K562 (cell line): ENCODE data around the gene PRDM10. TPM values are rescaled to one million over a fixed set of nuclear protein-coding genes. Genes with fewer than 3 reads are reported as not detected.

Experiments
- CBX5 ChIP-seq: IDR thresholded peaks from 2 replicates; pipeline ENCODE4 v1.6.1; 2014; ENCODE audit warnings: low read depth, borderline replicate concordance
- CHD2 ChIP-seq: IDR thresholded peaks from 2 replicates; pipeline ENCODE4 v1.6.1; 2011; ENCODE audit warnings: low read depth, low read length
- EZH2 ChIP-seq: IDR thresholded peaks from 2 replicates; pipeline ENCODE4 v1.6.1; 2012; ENCODE audit warnings: low read depth, mild to moderate bottlenecking, inconsistent platforms, low read length, borderline replicate concordance
- FOXK2 ChIP-seq, 2 experiments: fragments of 450-650 bp; IDR thresholded peaks in 1 of 2; conservative IDR thresholded peaks in 1 of 2; 2 replicates each; pipeline ENCODE4 v1.6.1; 2016; ENCODE audit warnings: low read depth in 2 of 2, mild to moderate bottlenecking in 1 of 2
- JUND ChIP-seq, 2 experiments: IDR thresholded peaks; 2 replicates in 1 of 2; 3 replicates in 1 of 2; pipeline ENCODE4 v1.6.1; 2011; ENCODE audit warnings: borderline replicate concordance in 2 of 2, low read depth in 2 of 2, low read length in 2 of 2, improper control_type of control experiment in 1 of 2, missing biosample characterization in 1 of 2, missing genetic modification characterization in 1 of 2, missing genetic modification reagents in 1 of 2
- NFRKB ChIP-seq: fragments of 450-650 bp; IDR thresholded peaks from 2 replicates; pipeline ENCODE4 v1.6.1; 2016; ENCODE audit warnings: low read depth
- SUPT5H ChIP-seq: fragments of 450-650 bp; IDR thresholded peaks from 2 replicates; pipeline ENCODE4 v1.6.1; 2016
- ZEB2 ChIP-seq: fragments of 450-650 bp; IDR thresholded peaks from 2 replicates; pipeline ENCODE4 v1.6.1; 2016
- ZNF324 ChIP-seq: fragments of 250-450 bp; sonication (Bioruptor Pico); IDR thresholded peaks from 2 replicates; pipeline ENCODE4 v1.4.0; 2020; ENCODE audit warnings: mild to moderate bottlenecking
- ZNF445 ChIP-seq: fragments of 250-450 bp; sonication (Bioruptor Pico); IDR thresholded peaks from 2 replicates; pipeline ENCODE4 v1.4.0; 2020; ENCODE audit warnings: low read depth, mild to moderate bottlenecking, moderate library complexity
- polyA plus RNA-seq, 8 experiments: library from polyadenylated mRNA; depleted of rRNA in 4 of 8; stranded (reverse) in 5 of 8; unstranded in 3 of 8; fragments of >200 nt; fragmentation: Nextera tagmentation in 2 of 8; fragmentation: Illumina TruSeq in 1 of 8; extraction: Ambion mirVana in 2 of 8; extraction: Trizol in 1 of 8; gene quantifications; 2 replicates each; pipeline versions ENCODE4 v1.2.1 to v1.2.3, GENCODE V29; 2011 to 2014; ENCODE audit warnings: inconsistent platforms in 1 of 8, missing spikeins in 1 of 8
- total RNA-seq, 7 experiments: library from RNA; depleted of rRNA in 6 of 7; stranded (reverse); fragments of >200 nt in 6 of 7; fragmentation: Illumina TruSeq in 2 of 7; extraction: Trizol in 2 of 7; gene quantifications; 2 replicates each; pipeline versions ENCODE4 v1.2.1 to v1.2.3, GENCODE V29; 2011 to 2021; ENCODE audit warnings: low replicate concordance in 1 of 7
- TF ChIP-seq, protein P1 (sequence below), 2 experiments: fragments of 450-650 bp; formaldehyde crosslinking in 1 of 2; IDR thresholded peaks; 2 replicates each; pipeline versions ENCODE4 v1.4.0 to v1.6.1; 2014 to 2020; ENCODE audit warnings: mild to moderate bottlenecking in 2 of 2, borderline replicate concordance in 1 of 2, low read depth in 1 of 2
- TF ChIP-seq, protein P2 (sequence below): fragments of 450-650 bp; formaldehyde crosslinking; IDR thresholded peaks from 2 replicates; pipeline ENCODE4 v1.4.0; 2020; ENCODE audit warnings: mild to moderate bottlenecking, moderate library complexity
- TF ChIP-seq, protein P3 (sequence below), 2 experiments: fragments of 250-450 bp in 1 of 2; fragments of 450-650 bp in 1 of 2; sonication (Bioruptor Pico) in 1 of 2; IDR thresholded peaks; 2 replicates each; pipeline versions ENCODE4 v1.6.1 to v1.8.0; 2016 to 2021; ENCODE audit warnings: mild to moderate bottlenecking in 2 of 2, moderate library complexity in 2 of 2, missing compliant biosample characterization in 1 of 2, missing genetic modification characterization in 1 of 2

PRDM10 gene
- total and polyA plus RNA-seq, 9 of the 15 experiments (the other 6 are each of a cell fraction or from before 2014, with no cell fraction given), result 0.89 to 9.3 (median 4.5) TPM

DNA sequence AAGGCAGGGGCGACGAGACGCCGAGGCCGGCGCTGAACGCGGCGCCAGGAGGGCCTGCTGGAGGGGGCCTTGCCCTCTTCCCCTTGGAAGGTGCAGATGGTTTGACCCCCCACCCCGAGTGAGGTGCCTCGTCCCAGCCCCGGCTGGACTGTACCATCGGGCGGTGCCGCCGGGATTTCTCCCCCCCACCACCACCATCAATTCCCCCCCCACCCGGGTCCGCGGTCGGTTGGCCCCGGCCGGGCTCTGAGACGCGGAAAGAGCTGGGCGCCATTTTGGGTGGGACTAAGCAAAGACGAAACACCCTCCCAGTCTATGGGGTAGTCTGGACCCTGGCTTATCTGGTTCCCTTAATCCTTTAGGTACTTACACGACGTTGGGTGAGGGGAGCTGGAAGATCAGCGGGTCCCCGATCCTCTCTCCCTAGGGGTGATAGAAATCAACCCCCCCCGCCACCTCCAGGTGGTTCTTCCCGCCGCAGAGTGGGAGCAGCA lies at the start of gene PRDM10 (continued):
- peak in 1 of 2 experiments; percentile 99; a peak in 2 of 4 replicates for TF ChIP-seq FOXK2 (conservative IDR thresholded peaks at IDR 0.05 in 1 of 2, IDR thresholded peaks at IDR 0.05 in 1 of 2; ENCODE audit: low read depth in 2 of 2)
- TF ChIP-seq, protein P1, sequence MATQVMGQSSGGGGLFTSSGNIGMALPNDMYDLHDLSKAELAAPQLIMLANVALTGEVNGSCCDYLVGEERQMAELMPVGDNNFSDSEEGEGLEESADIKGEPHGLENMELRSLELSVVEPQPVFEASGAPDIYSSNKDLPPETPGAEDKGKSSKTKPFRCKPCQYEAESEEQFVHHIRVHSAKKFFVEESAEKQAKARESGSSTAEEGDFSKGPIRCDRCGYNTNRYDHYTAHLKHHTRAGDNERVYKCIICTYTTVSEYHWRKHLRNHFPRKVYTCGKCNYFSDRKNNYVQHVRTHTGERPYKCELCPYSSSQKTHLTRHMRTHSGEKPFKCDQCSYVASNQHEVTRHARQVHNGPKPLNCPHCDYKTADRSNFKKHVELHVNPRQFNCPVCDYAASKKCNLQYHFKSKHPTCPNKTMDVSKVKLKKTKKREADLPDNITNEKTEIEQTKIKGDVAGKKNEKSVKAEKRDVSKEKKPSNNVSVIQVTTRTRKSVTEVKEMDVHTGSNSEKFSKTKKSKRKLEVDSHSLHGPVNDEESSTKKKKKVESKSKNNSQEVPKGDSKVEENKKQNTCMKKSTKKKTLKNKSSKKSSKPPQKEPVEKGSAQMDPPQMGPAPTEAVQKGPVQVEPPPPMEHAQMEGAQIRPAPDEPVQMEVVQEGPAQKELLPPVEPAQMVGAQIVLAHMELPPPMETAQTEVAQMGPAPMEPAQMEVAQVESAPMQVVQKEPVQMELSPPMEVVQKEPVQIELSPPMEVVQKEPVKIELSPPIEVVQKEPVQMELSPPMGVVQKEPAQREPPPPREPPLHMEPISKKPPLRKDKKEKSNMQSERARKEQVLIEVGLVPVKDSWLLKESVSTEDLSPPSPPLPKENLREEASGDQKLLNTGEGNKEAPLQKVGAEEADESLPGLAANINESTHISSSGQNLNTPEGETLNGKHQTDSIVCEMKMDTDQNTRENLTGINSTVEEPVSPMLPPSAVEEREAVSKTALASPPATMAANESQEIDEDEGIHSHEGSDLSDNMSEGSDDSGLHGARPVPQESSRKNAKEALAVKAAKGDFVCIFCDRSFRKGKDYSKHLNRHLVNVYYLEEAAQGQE (IDR thresholded peaks at IDR 0.05; ENCODE audit: borderline replicate concordance), result no peak
- TF ChIP-seq, protein P1 (CRISPR knock-in tag; IDR thresholded peaks at IDR 0.05; ENCODE audit: low read depth), result peak; percentile 37; the same call in 1 of the 2 replicates
- peak; percentile 57 for TF ChIP-seq SUPT5H
- TF ChIP-seq CHD2, result 0 out of 2 replicates have a peak, but pooled peaks have one; percentile 17
- TF ChIP-seq JUND (IDR thresholded peaks at IDR 0.05; ENCODE audit: borderline replicate concordance, low read depth, low read length), result peak; percentile 92
- TF ChIP-seq JUND (tag; IDR thresholded peaks at IDR 0.05; ENCODE audit: borderline replicate concordance, low read depth, low read length), result no peak; the same call in 2 of the 3 replicates
- TF ChIP-seq, protein P2, sequence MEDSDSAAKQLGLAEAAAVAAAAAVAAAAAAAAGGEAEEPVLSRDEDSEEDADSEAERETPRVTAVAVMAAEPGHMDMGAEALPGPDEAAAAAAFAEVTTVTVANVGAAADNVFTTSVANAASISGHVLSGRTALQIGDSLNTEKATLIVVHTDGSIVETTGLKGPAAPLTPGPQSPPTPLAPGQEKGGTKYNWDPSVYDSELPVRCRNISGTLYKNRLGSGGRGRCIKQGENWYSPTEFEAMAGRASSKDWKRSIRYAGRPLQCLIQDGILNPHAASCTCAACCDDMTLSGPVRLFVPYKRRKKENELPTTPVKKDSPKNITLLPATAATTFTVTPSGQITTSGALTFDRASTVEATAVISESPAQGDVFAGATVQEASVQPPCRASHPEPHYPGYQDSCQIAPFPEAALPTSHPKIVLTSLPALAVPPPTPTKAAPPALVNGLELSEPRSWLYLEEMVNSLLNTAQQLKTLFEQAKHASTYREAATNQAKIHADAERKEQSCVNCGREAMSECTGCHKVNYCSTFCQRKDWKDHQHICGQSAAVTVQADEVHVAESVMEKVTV, result no peak
- TF ChIP-seq EZH2, result no peak
- peak; percentile 95 for TF ChIP-seq NFRKB
- TF ChIP-seq CBX5, result 0 out of 2 replicates have a peak, but pooled peaks have one; percentile 49
- TF ChIP-seq ZNF324 (CRISPR knock-in tag), result peak; percentile 97
- TF ChIP-seq ZNF445, result no peak
- 0 out of 2 replicates have a peak, but pooled peaks have one; percentile 26 for TF ChIP-seq ZEB2
- TF ChIP-seq, protein P3, sequence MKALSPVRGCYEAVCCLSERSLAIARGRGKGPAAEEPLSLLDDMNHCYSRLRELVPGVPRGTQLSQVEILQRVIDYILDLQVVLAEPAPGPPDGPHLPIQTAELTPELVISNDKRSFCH (CRISPR knock-in tag; IDR thresholded peaks at IDR 0.05), result no peak
- TF ChIP-seq, protein P3 (tag; IDR thresholded peaks at IDR 0.05), result no peak
